A549 (cell line): ENCODE data around the gene DDX47.

Experiments
- CHD2 ChIP-seq: fragments of 150-350 bp; IDR thresholded peaks from 2 replicates; pipeline ENCODE4 v1.6.1; 2014; ENCODE audit warnings: low read length; ENCODE audit not compliant: partially characterized antibody
- FOSL2 ChIP-seq, 2 experiments: fragments of 450-650 bp in 1 of 2; fragments of >200 bp in 1 of 2; sonication (Bioruptor Twin) in 1 of 2; formaldehyde crosslinking; IDR thresholded peaks; 2 replicates each; pipeline versions ENCODE4 v1.5.0 to v1.6.1; 2016 to 2020; ENCODE audit warnings: mild to moderate bottlenecking in 1 of 2, moderate library complexity in 1 of 2
- MAZ ChIP-seq: fragments of 150-350 bp; IDR thresholded peaks from 2 replicates; pipeline ENCODE4 v1.6.1; 2014; ENCODE audit warnings: antibody characterized with exemption, low read depth, low read length, borderline replicate concordance
- POLR2A ChIP-seq: IDR thresholded peaks from 2 replicates; pipeline ENCODE4 v1.6.1; 2012; ENCODE audit warnings: mild to moderate bottlenecking, low read length
- RAD21 ChIP-seq, 2 experiments: fragments of >200 bp in 1 of 2; sonication (Bioruptor Twin) in 1 of 2; formaldehyde crosslinking in 1 of 2; IDR thresholded peaks in 1 of 2; conservative IDR thresholded peaks in 1 of 2; 2 replicates in 1 of 2; 3 replicates in 1 of 2; pipeline ENCODE4 v1.6.1; 2012 to 2018; ENCODE audit warnings: inconsistent platforms in 1 of 2
- TF ChIP-seq, protein P1 (sequence below): fragments of >200 bp; sonication (Bioruptor Twin); formaldehyde crosslinking; IDR thresholded peaks from 3 replicates; pipeline ENCODE4 v1.5.1; 2016

DNA sequence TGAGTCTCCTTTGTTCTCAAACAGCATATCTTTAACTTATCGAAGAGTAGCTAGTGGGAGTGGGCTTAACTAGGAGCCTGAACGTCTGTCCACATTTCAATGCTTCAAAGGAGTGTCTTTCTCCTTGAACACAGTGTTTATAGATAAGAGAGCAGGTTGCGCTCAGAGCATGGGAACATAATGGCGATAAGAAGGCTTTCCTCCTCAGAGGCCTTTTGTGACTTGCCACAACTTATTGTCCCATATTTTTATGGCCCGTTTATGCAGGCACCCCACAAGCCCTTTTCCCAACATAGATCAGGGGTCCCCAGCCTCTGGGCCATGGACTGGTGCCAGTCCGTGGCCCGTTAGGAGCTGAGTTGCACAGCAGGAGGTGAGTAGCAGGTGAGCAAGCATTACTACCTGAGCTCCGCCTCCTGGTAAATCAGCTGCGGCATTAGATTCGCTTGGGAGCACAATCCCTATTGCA, 2.6 kb upstream of the DDX47 start:
- TF ChIP-seq, protein P1, sequence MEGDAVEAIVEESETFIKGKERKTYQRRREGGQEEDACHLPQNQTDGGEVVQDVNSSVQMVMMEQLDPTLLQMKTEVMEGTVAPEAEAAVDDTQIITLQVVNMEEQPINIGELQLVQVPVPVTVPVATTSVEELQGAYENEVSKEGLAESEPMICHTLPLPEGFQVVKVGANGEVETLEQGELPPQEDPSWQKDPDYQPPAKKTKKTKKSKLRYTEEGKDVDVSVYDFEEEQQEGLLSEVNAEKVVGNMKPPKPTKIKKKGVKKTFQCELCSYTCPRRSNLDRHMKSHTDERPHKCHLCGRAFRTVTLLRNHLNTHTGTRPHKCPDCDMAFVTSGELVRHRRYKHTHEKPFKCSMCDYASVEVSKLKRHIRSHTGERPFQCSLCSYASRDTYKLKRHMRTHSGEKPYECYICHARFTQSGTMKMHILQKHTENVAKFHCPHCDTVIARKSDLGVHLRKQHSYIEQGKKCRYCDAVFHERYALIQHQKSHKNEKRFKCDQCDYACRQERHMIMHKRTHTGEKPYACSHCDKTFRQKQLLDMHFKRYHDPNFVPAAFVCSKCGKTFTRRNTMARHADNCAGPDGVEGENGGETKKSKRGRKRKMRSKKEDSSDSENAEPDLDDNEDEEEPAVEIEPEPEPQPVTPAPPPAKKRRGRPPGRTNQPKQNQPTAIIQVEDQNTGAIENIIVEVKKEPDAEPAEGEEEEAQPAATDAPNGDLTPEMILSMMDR = no peak
- TF ChIP-seq POLR2A (no peak), CHD2 (no peak), RAD21 (conservative IDR thresholded peaks at IDR 0.05 in 1 of 2, IDR thresholded peaks at IDR 0.05 in 1 of 2) (no peak), FOSL2 (IDR thresholded peaks at IDR 0.05) (no peak), FOSL2 (CRISPR knock-in tag; IDR thresholded peaks at IDR 0.05) (no peak), MAZ (no peak)
